Mammary microvascular endothelial cell (primary cell): ENCODE data around the gene SMAD5. TPM values are rescaled to one million over a fixed set of nuclear protein-coding genes. Genes with fewer than 3 reads are reported as not detected.

Source experiments
- total RNA-seq: library from RNA; depleted of rRNA; stranded (reverse); fragments of >200 nt; gene quantifications from 2 replicates; pipeline ENCODE4 v1.2.3, GENCODE V29; 2015

Gene SMAD5
- total RNA-seq: 29.7 and 41.5 TPM in 2 replicates

DNA sequence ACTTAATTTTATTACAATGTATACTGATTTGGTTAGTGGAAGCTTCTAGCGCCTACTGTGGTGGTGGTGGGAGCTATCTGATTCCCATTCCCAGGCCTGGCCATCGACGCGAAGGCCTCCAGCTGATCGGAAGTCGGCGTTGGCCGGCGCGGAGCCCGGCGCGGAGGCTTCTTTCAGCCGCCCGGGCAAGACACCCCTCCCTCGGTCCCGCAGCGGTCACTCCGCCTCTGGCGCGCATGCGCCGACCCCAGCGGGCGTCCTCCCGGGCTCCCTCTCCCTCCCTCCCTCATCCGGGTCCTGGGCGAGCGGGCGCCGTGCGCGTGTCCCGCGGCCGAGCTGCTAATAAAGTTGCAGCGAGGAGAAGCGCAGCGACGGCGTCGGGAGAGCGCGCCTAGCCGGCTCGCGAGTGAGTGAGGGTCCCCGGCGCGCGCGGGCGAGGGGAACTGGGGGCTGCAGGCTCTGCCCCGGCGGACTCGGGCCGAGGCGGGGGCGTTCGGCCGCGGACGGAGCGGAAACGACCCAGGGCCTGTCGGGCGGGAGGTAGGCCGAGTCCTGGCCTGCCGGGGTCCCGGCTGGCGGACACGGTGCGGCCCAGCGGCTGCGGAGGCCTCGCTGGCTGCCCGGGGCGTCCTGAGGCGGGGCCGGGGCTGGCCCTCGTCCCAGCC is at the start of gene SMAD5:
Gene SMAD5 (plus strand): TSS at position 289 of the 665 bp plus-strand sequence. CDS start 20,916 bp downstream, outside the sequence.

GRCh38 chr5:136192526-136193321 is 60.1 kb downstream of the SMAD5 start, which contains the start of gene SMIM32:
Gene SMIM32 (minus strand): TSS chr5:136193162. CDS start chr5:136192524, 638 bp downstream.

Other genes starting within 250 kb of the SMAD5 start
- not detected in 2 replicates for gene IL9, start 237.0 kb upstream of the SMAD5 start, total RNA-seq
- not detected in 2 replicates for gene LECT2, start 177.9 kb upstream of the SMAD5 start, total RNA-seq
- gene TGFBI, start 103.9 kb upstream of the SMAD5 start, total RNA-seq: 36.1 and 39.9 TPM in 2 replicates
- gene SMIM32, start 60.3 kb downstream of the SMAD5 start, total RNA-seq: not detected in 2 replicates
- gene TRPC7, start 232.7 kb downstream of the SMAD5 start, total RNA-seq: not detected in 2 replicates